Hepatocyte (in vitro differentiated cells): ENCODE data around the gene PDIA6.

Source experiments
- CTCF ChIP-seq: fragments of 200-600 bp; sonication (generic); IDR thresholded peaks from 2 replicates; pipeline ENCODE4 v1.5.1; 2016; ENCODE audit warnings: antibody characterized with exemption, mild to moderate bottlenecking; ENCODE audit not compliant: poor library complexity
- EZH2 ChIP-seq: fragments of 200-600 bp; sonication (generic); IDR thresholded peaks from 2 replicates; pipeline ENCODE4 v1.6.1; 2016; ENCODE audit warnings: antibody characterized with exemption, mild to moderate bottlenecking, borderline replicate concordance
- EZH2phosphoT487 ChIP-seq: fragments of 200-600 bp; sonication (generic); IDR thresholded peaks from one replicate; pipeline ENCODE4 v1.6.1; 2018; ENCODE audit warnings: antibody characterized with exemption, mild to moderate bottlenecking, low read depth, moderate library complexity; ENCODE audit not compliant: unreplicated experiment, severe bottlenecking

DNA sequence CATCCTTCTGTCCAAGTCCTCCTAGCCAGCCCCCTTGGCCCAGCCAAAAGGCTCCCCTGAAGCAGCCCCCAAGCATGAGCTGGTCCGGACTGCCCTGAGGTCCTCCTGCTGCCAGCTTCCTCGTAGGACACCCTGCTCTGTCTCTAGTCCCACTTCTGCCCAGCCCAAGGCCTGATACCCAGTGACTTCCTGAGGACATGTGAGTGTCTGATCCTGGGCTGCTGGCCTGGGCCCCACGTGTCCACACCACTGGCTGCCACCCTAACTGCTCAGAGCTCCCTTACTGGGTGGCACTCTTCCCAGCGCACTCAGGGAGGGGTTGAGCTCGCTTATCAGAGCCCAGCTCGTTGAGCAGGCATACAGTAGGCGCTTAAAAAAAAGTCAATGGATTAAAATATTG, 34.4 kb upstream of the PDIA6 start:
- TF ChIP-seq EZH2 (no peak), CTCF (no peak), EZH2phosphoT487 (no peak)
